SU-DHL-6 (cell line): ENCODE results near the gene SPNS2.

Source experiments
- H2AFZ ChIP-seq: fragments of 200-600 bp; sonication (generic); 2 replicates; pipeline ENCODE4 v1.6.1; 2014; ENCODE audit warnings: low read depth, mild to moderate bottlenecking, moderate library complexity, mixed read lengths, antibody characterized with exemption, low read length; ENCODE audit not compliant: severe bottlenecking
- H3F3A ChIP-seq: fragments of 200-600 bp; shearing (Covaris generic); 2 replicates; pipeline ENCODE4 v1.6.0; 2016; ENCODE audit warnings: antibody characterized with exemption, mild to moderate bottlenecking; ENCODE audit not compliant: insufficient read depth
- H3K27ac ChIP-seq: fragments of 200-600 bp; sonication (generic); 2 replicates; pipeline ENCODE4 v1.5.1; 2016; ENCODE audit warnings: low read depth, mild to moderate bottlenecking, low read length, moderate library complexity, mixed read lengths
- H3K27me3 ChIP-seq: fragments of 200-600 bp; sonication (generic), shearing (Covaris generic); 2 replicates; pipeline ENCODE4 v1.6.0; 2014; ENCODE audit warnings: mild to moderate bottlenecking, low read length
- H3K36me3 ChIP-seq: fragments of 200-600 bp; sonication (generic); 2 replicates; pipeline ENCODE4 v1.6.1; 2014; ENCODE audit warnings: mild to moderate bottlenecking, low read length, mixed read lengths
- H3K4me2 ChIP-seq: fragments of 300-600, 200-600 bp; shearing (Covaris generic), sonication (generic); 2 replicates; pipeline ENCODE4 v1.6.0; 2014; ENCODE audit warnings: low read length, low read depth, mild to moderate bottlenecking; ENCODE audit not compliant: poor library complexity, severe bottlenecking
- H3K4me3 ChIP-seq: fragments of 200-600 bp; sonication (generic); 2 replicates; pipeline ENCODE4 v1.5.1; 2014; ENCODE audit warnings: antibody characterized with exemption, low read length, mild to moderate bottlenecking, mixed read lengths; ENCODE audit not compliant: insufficient read depth, poor library complexity, severe bottlenecking
- H3K79me2 ChIP-seq: fragments of 200-600 bp; sonication (generic); 2 replicates; pipeline ENCODE4 v1.6.1; 2014; ENCODE audit warnings: mild to moderate bottlenecking, low read length, moderate library complexity; ENCODE audit not compliant: insufficient read depth
- H3K9ac ChIP-seq: fragments of 200-600 bp; sonication (generic); 2 replicates; pipeline ENCODE4 v1.7.0; 2014; ENCODE audit warnings: mild to moderate bottlenecking, low read length
- H3K9me2 ChIP-seq: fragments of 200-600 bp; sonication (generic); replicated peaks from 2 replicates; pipeline ENCODE4 v1.6.1; 2014; ENCODE audit warnings: low read length; ENCODE audit not compliant: insufficient read depth
- H3K9me3 ChIP-seq: fragments of 200-600 bp; sonication (generic); 2 replicates; pipeline ENCODE4 v1.6.1; 2014; ENCODE audit warnings: low read length, mixed read lengths; ENCODE audit not compliant: insufficient read depth
- H4K20me1 ChIP-seq: fragments of 200-600 bp; sonication (generic); 2 replicates; pipeline ENCODE4 v1.6.1; 2014; ENCODE audit warnings: low read depth, mild to moderate bottlenecking, antibody characterized with exemption, low read length, moderate library complexity, mixed read lengths
- CTCF ChIP-seq: fragments of 200-600 bp; sonication (generic); IDR thresholded peaks from one replicate; pipeline ENCODE4 v1.5.1; 2017; ENCODE audit warnings: antibody characterized with exemption, mild to moderate bottlenecking, low read length, moderate library complexity; ENCODE audit not compliant: insufficient read depth, poor library complexity, severe bottlenecking
- EZH2phosphoT487 ChIP-seq: fragments of 200-600 bp; sonication (generic), shearing (Covaris generic); conservative IDR thresholded peaks from 2 replicates; pipeline ENCODE4 v1.6.1; 2018; ENCODE audit warnings: mild to moderate bottlenecking, antibody characterized with exemption, low read length, moderate library complexity, mixed read lengths

The SPNS2 gene

GRCh38 chr17:4472286-4472685 is 26.4 kb upstream of the SPNS2 start:
- no peak overlapping the region for H3K9ac ChIP-seq
- no peaks in the 10 kb centered on the region for H3K36me3 ChIP-seq
- no peak overlapping the region for H3K4me2 ChIP-seq
- no peak overlapping the region for H2AFZ ChIP-seq
- no peak overlapping the region for H3K4me3 ChIP-seq
- H3F3A ChIP-seq: no peaks in the 10 kb centered on the region
- H3K9me3 ChIP-seq: no peaks in the 10 kb centered on the region
- H3K27me3 ChIP-seq: no peaks in the 10 kb centered on the region
- TF ChIP-seq CTCF (no peak), EZH2phosphoT487 (no peak)
- H3K9me2 ChIP-seq: no peaks in the 10 kb centered on the region
- H3K27ac ChIP-seq: no peak overlapping the region
- no peaks in the 10 kb centered on the region for H3K79me2 ChIP-seq
- no peaks in the 10 kb centered on the region for H4K20me1 ChIP-seq

- no peaks in the 10 kb centered on the region for H3K79me2 ChIP-seq
- no peaks in the 10 kb centered on the region for H3K9me3 ChIP-seq
- no peak overlapping the region for H2AFZ ChIP-seq
- no peaks in the 10 kb centered on the region for H3K9me2 ChIP-seq
- H3K27ac ChIP-seq: no peak overlapping the region
- H3K4me3 ChIP-seq: no peak overlapping the region
- TF ChIP-seq EZH2phosphoT487 (no peak), CTCF (no peak)
- no peaks in the 10 kb centered on the region for H4K20me1 ChIP-seq
- no peaks in the 10 kb centered on the region for H3K27me3 ChIP-seq
- no peaks in the 10 kb centered on the region for H3K36me3 ChIP-seq
- H3F3A ChIP-seq: no peaks in the 10 kb centered on the region
- H3K9ac ChIP-seq: no peak overlapping the region
- H3K4me2 ChIP-seq: no peak overlapping the region
Measured at GRCh38 chr17:4474093-4474492, 24.6 kb upstream of the SPNS2 start.

GRCh38 chr17:4475001-4475400 is 23.7 kb upstream of the SPNS2 start:
- no peak overlapping the region for H2AFZ ChIP-seq
- TF ChIP-seq EZH2phosphoT487: no peak
- no peak for TF ChIP-seq CTCF
- no peak overlapping the region for H3K27ac ChIP-seq
- H3K9ac ChIP-seq: no peak overlapping the region
- no peaks in the 10 kb centered on the region for H3K36me3 ChIP-seq
- H3K9me3 ChIP-seq: no peaks in the 10 kb centered on the region
- no peak overlapping the region for H3K4me3 ChIP-seq
- H4K20me1 ChIP-seq: no peaks in the 10 kb centered on the region
- no peaks in the 10 kb centered on the region for H3K27me3 ChIP-seq
- H3K4me2 ChIP-seq: no peak overlapping the region
- no peaks in the 10 kb centered on the region for H3F3A ChIP-seq
- no peaks in the 10 kb centered on the region for H3K79me2 ChIP-seq
- H3K9me2 ChIP-seq: no peaks in the 10 kb centered on the region

- H3K4me2 ChIP-seq: no peak overlapping the region
- H3K27me3 ChIP-seq: no peaks in the 10 kb centered on the region
- no peaks in the 10 kb centered on the region for H3K9me3 ChIP-seq
- no peak overlapping the region for H3K9ac ChIP-seq
- no peak overlapping the region for H3K4me3 ChIP-seq
- no peak overlapping the region for H3K27ac ChIP-seq
- H4K20me1 ChIP-seq: no peaks in the 10 kb centered on the region
- no peak overlapping the region for H2AFZ ChIP-seq
- no peaks in the 10 kb centered on the region for H3F3A ChIP-seq
- H3K36me3 ChIP-seq: no peaks in the 10 kb centered on the region
- no peaks in the 10 kb centered on the region for H3K9me2 ChIP-seq
- TF ChIP-seq EZH2phosphoT487: no peak
- no peak for TF ChIP-seq CTCF
- no peaks in the 10 kb centered on the region for H3K79me2 ChIP-seq
Measured at GRCh38 chr17:4475463-4475862, 23.2 kb upstream of the SPNS2 start.
